ENCODE results near the gene GNAL.

GRCh38 chr18:11660691-11661090 is 28.4 kb upstream of the GNAL start:
- TF ChIP-seq CTCF (conservative IDR thresholded peaks at IDR 0.05; ENCODE audit: low read depth, low read length) (no peak), EZH2 (IDR thresholded peaks at IDR 0.05; ENCODE audit: borderline replicate concordance, low read depth, low read length, poor library complexity, severe bottlenecking) (no peak)

All from A673 (cell line).